Activated CD4-positive, alpha-beta memory T cell treated with anti-CD3 and anti-CD28 coated beads, Interleukin-2, amount 10 ng/mL, durations not matched to agents 7 days and 5 days (primary cell): ENCODE data around the gene CDKN2B-AS1. TPM values are rescaled to one million over a fixed set of nuclear protein-coding genes. Genes with fewer than 3 reads are reported as not detected.

Experiments used
- CTCF ChIA-PET: fragments of 350-600 bp; sonication (Branson Sonifier 250); formaldehyde crosslinking; loops from one replicate; lab custom pipeline; 2021; ENCODE audit warnings: antibody characterized with exemption, inconsistent platforms; lab: Charles Lee
- POLR2A ChIA-PET: fragments of 350-600 bp; sonication (Branson Sonifier 250); formaldehyde crosslinking; loops from one replicate; lab custom pipeline; 2021; ENCODE audit warnings: antibody characterized with exemption; lab: Charles Lee
- DNase-seq: peaks from one replicate; pipeline ENCODE4 v3.0.0-alpha.2; 2020
- H3K27ac Mint-ChIP-seq: one replicate; pipeline ENCODE4 v1.8.0; 2021; ENCODE audit warnings: mild to moderate bottlenecking, mixed read lengths
- H3K27me3 Mint-ChIP-seq: one replicate; pipeline ENCODE4 v1.8.0; 2021; ENCODE audit warnings: mixed read lengths
- H3K36me3 Mint-ChIP-seq: one replicate; pipeline ENCODE4 v1.8.0; 2021; ENCODE audit warnings: low read depth, mixed read lengths
- H3K4me1 Mint-ChIP-seq: one replicate; pipeline ENCODE4 v1.8.0; 2021; ENCODE audit warnings: mixed read lengths
- H3K4me3 Mint-ChIP-seq: one replicate; pipeline ENCODE4 v1.8.0; 2021; ENCODE audit warnings: mild to moderate bottlenecking, mixed read lengths
- H3K9me3 Mint-ChIP-seq: one replicate; pipeline ENCODE4 v1.8.0; 2021; ENCODE audit warnings: mixed read lengths
- total RNA-seq, 2 experiments: library from RNA; stranded (reverse); gene quantifications; one replicate each; pipeline ENCODE4 v1.2.3, GENCODE V29; 2021

CDKN2B-AS1 gene
- total RNA-seq, 2 experiments from 2014 or later, result 2.6 TPM

GRCh38 chr9:21984101-21984500 lies 10.5 kb upstream of the CDKN2B-AS1 start:
- Mint-ChIP-seq H3K4me3 (no peak overlapping the region), H3K27ac (no peak overlapping the region), H3K36me3 (peaks cover 8% of the 10 kb centered on the region), H3K9me3 (no peaks in the 10 kb centered on the region), H3K27me3 (peaks cover 49% of the 10 kb centered on the region), H3K4me1 (peaks cover 13% of the 10 kb centered on the region)
- POLR2A ChIA-PET, result no interaction called here
- DNase-seq, result no peak
- CTCF ChIA-PET, result interaction anchor here (0.6 to 5.6 kb wide), 4 partner anchors 13 to 189 kb away, joined by 3 to 41 read pairs (median 3); partner anchors contain the start of gene CDKN2B

GRCh38 chr9:21985964-21986667 lies 8.5 kb upstream of the CDKN2B-AS1 start:
- CTCF ChIA-PET, result interaction anchor here (0.9 to 5.6 kb wide), 6 partner anchors 9 to 253 kb away, joined by 3 to 41 read pairs (median 4); partner anchors contain the start of genes CDKN2B and CDKN2B-AS1
- no peak overlapping the region for H3K27ac Mint-ChIP-seq
- peaks cover 15% of the 10 kb centered on the region for H3K4me1 Mint-ChIP-seq
- no peak for DNase-seq
- POLR2A ChIA-PET, result interaction anchor here (1.0 to 2.0 kb wide), 4 partner anchors 8 to 133 kb away, joined by 3 to 8 read pairs (median 5); partner anchors contain the start of gene CDKN2B-AS1
- no peaks in the 10 kb centered on the region for H3K9me3 Mint-ChIP-seq
- no peak overlapping the region for H3K4me3 Mint-ChIP-seq
- peaks cover 17% of the 10 kb centered on the region for H3K36me3 Mint-ChIP-seq
- H3K27me3 Mint-ChIP-seq, result peaks cover 45% of the 10 kb centered on the region

GRCh38 chr9:21988056-21988990 lies 6.3 kb upstream of the CDKN2B-AS1 start:
- H3K9me3 Mint-ChIP-seq, result no peaks in the 10 kb centered on the region
- peaks cover 25% of the 10 kb centered on the region for H3K4me1 Mint-ChIP-seq
- ChIA-PET POLR2A (interaction anchor here (1.9 kb wide), 1 partner anchor 12 kb away, joined by 5 read pairs; no protein-coding TSS in a partner anchor), CTCF (interaction anchor here (1.6 to 5.6 kb wide), 2 partner anchors 20 kb away, joined by 5 to 41 read pairs; partner anchors contain the start of gene CDKN2B)
- no peak for DNase-seq
- H3K27me3 Mint-ChIP-seq, result peaks cover 34% of the 10 kb centered on the region
- H3K4me3 Mint-ChIP-seq, result no peak overlapping the region
- H3K36me3 Mint-ChIP-seq, result peaks cover 19% of the 10 kb centered on the region
- H3K27ac Mint-ChIP-seq, result no peak overlapping the region

- Mint-ChIP-seq H3K27ac (no peak overlapping the region), H3K4me1 (peaks cover 31% of the 10 kb centered on the region), H3K4me3 (no peak overlapping the region), H3K36me3 (peaks cover 21% of the 10 kb centered on the region), H3K27me3 (peaks cover 24% of the 10 kb centered on the region), H3K9me3 (no peaks in the 10 kb centered on the region)
- ChIA-PET POLR2A (no interaction called here), CTCF (interaction anchor here (1.6 kb wide), 1 partner anchor 19 kb away, joined by 5 read pairs; the partner anchor contains the start of gene CDKN2B)
- no peak for DNase-seq
Measured at GRCh38 chr9:21989440-21990189, 5.0 kb upstream of the CDKN2B-AS1 start.

- Mint-ChIP-seq H3K36me3 (peaks cover 23% of the 10 kb centered on the region), H3K27ac (no peak overlapping the region), H3K9me3 (no peaks in the 10 kb centered on the region), H3K4me1 (peaks cover 39% of the 10 kb centered on the region), H3K27me3 (peaks cover 20% of the 10 kb centered on the region), H3K4me3 (no peak overlapping the region)
- no peak for DNase-seq
- POLR2A ChIA-PET, result no interaction called here
- CTCF ChIA-PET, result interaction anchor here (0.9 to 1.7 kb wide), 4 partner anchors 17 to 178 kb away, joined by 3 to 8 read pairs (median 6); no protein-coding TSS in a partner anchor
Measured at GRCh38 chr9:21991072-21991959, 3.3 kb upstream of the CDKN2B-AS1 start.

GRCh38 chr9:21993007-21993406 lies 1.6 kb upstream of the CDKN2B-AS1 start:
- peak overlapping the region; percentile 73 for H3K27ac Mint-ChIP-seq
- POLR2A ChIA-PET, result interaction anchor here (1.4 to 4.0 kb wide), 4 partner anchors 15 to 190 kb away, joined by 3 to 29 read pairs (median 12); partner anchors contain the start of gene CDKN2B
- peak overlapping the region; percentile 96 for H3K4me3 Mint-ChIP-seq
- H3K9me3 Mint-ChIP-seq, result no peaks in the 10 kb centered on the region
- H3K36me3 Mint-ChIP-seq, result peaks cover 23% of the 10 kb centered on the region
- DNase-seq, result no peak
- CTCF ChIA-PET, result interaction anchor here (1.4 to 8.3 kb wide), 5 partner anchors 12 to 179 kb away, joined by 4 to 72 read pairs (median 6); partner anchors contain the start of gene CDKN2B
- peaks cover 40% of the 10 kb centered on the region for H3K4me1 Mint-ChIP-seq
- peaks cover 21% of the 10 kb centered on the region for H3K27me3 Mint-ChIP-seq

GRCh38 chr9:21993893-21994555 lies 567 bp upstream of the CDKN2B-AS1 start, which contains the start of gene CDKN2A:
Gene CDKN2A (minus strand): TSS chr9:21994392.
- Mint-ChIP-seq H3K27me3 (peaks cover 14% of the 10 kb centered on the region), H3K9me3 (no peaks in the 10 kb centered on the region), H3K36me3 (peaks cover 20% of the 10 kb centered on the region), H3K27ac (peak within 1 kb of the TSS; percentile 98), H3K4me3 (peak within 1 kb of the TSS; percentile 96), H3K4me1 (peaks cover 36% of the 10 kb centered on the region)
- DNase-seq, result peak; percentile 66
- ChIA-PET POLR2A (interaction anchor here (0.8 to 4.0 kb wide), 20 partner anchors 11 to 191 kb away, joined by 3 to 29 read pairs (median 5); partner anchors contain the start of gene CDKN2B), CTCF (interaction anchor here (0.6 to 8.3 kb wide), 9 partner anchors 13 to 192 kb away, joined by 3 to 72 read pairs (median 4); partner anchors contain the start of gene CDKN2B)

- H3K4me1 Mint-ChIP-seq, result peaks cover 36% of the 10 kb centered on the region
- peak; percentile 89 for DNase-seq
- ChIA-PET CTCF (interaction anchor here (0.8 to 8.3 kb wide), 9 partner anchors 9 to 181 kb away, joined by 3 to 72 read pairs (median 3); partner anchors contain the start of gene CDKN2B), POLR2A (interaction anchor here (0.6 to 4.0 kb wide), 28 partner anchors 8 to 192 kb away, joined by 3 to 29 read pairs (median 4); partner anchors contain the start of gene CDKN2B)
- peaks cover 9% of the 10 kb centered on the region for H3K36me3 Mint-ChIP-seq
- peak overlapping the region; percentile 98 for H3K27ac Mint-ChIP-seq
- no peaks in the 10 kb centered on the region for H3K9me3 Mint-ChIP-seq
- H3K27me3 Mint-ChIP-seq, result peaks cover 12% of the 10 kb centered on the region
- H3K4me3 Mint-ChIP-seq, result peak overlapping the region; percentile 96
Measured at GRCh38 chr9:21995006-21995665, 545 bp downstream of the CDKN2B-AS1 start.

- H3K36me3 Mint-ChIP-seq, result peaks cover 6% of the 10 kb centered on the region
- ChIA-PET POLR2A (interaction anchor here (1.0 to 4.0 kb wide), 16 partner anchors 7 to 192 kb away, joined by 3 to 29 read pairs (median 4); partner anchors contain the start of gene CDKN2B), CTCF (interaction anchor here (1.0 to 8.3 kb wide), 4 partner anchors 12 to 182 kb away, joined by 3 to 72 read pairs (median 6); partner anchors contain the start of gene CDKN2B)
- H3K9me3 Mint-ChIP-seq, result no peaks in the 10 kb centered on the region
- H3K4me3 Mint-ChIP-seq, result peak overlapping the region; percentile 96
- peaks cover 16% of the 10 kb centered on the region for H3K27me3 Mint-ChIP-seq
- H3K27ac Mint-ChIP-seq, result peak overlapping the region; percentile 98
- peak; percentile 36 for DNase-seq
- peaks cover 32% of the 10 kb centered on the region for H3K4me1 Mint-ChIP-seq
Measured at GRCh38 chr9:21995666-21996398, 1.2 kb downstream of the CDKN2B-AS1 start.
